GM18870 (cell line): ENCODE data around the gene SLC13A1.
"Not testable (repeated sequence)": the region's sequence is repeated elsewhere in the genome, so short reads cannot be mapped to it uniquely, and the experiment has no call there.

Experiments
- ATAC-seq: cut with Tn5 transposase; IDR thresholded peaks from one replicate; pipeline ENCODE4 v1.9.1; 2021; ENCODE audit warnings: moderate library complexity; ENCODE audit not compliant: unreplicated experiment

SLC13A1 gene, protein sequence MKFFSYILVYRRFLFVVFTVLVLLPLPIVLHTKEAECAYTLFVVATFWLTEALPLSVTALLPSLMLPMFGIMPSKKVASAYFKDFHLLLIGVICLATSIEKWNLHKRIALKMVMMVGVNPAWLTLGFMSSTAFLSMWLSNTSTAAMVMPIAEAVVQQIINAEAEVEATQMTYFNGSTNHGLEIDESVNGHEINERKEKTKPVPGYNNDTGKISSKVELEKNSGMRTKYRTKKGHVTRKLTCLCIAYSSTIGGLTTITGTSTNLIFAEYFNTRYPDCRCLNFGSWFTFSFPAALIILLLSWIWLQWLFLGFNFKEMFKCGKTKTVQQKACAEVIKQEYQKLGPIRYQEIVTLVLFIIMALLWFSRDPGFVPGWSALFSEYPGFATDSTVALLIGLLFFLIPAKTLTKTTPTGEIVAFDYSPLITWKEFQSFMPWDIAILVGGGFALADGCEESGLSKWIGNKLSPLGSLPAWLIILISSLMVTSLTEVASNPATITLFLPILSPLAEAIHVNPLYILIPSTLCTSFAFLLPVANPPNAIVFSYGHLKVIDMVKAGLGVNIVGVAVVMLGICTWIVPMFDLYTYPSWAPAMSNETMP

DNA sequence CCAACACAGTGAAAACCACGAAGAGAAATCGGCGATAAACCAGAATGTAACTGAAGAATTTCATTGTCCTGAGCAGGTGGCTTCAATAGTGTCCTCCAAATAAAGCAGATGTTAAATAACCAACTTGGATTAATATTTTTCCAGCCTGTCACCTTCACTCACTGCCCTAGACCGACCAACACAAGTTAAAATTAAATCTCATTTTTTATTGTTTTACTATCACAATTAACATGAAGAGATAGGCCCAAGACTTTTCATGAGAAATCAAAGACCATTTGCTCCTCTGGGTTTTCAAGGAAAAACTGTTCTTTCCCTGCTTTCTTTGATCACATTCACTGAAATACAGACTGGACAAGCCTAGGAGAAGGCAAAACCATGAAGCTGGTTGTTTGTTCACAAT is at the start of gene SLC13A1:
Gene SLC13A1 (minus strand): TSS at position 87 of the 400 bp plus-strand sequence. CDS start 23 bp downstream, at position 64.
- no peak for ATAC-seq

DNA sequence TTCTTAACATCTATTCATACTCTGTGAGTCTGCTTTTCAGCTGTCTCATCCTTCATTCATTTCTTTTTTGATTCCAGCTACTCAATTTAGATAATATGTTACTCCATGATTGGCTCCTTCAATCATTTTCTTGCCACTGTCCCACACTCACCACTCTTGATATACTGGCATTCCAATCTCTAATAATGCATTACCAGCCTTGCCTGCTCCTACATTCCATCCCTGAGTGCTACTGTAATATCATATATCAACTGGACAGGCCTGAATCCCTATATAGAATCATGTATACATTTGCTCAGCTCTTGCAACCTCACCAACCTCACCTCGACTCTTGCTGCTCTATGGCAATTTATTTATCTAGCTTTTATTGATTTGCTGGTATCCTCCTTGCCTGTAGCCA is 45.0 kb upstream of the SLC13A1 start:
- ATAC-seq = no peak

DNA sequence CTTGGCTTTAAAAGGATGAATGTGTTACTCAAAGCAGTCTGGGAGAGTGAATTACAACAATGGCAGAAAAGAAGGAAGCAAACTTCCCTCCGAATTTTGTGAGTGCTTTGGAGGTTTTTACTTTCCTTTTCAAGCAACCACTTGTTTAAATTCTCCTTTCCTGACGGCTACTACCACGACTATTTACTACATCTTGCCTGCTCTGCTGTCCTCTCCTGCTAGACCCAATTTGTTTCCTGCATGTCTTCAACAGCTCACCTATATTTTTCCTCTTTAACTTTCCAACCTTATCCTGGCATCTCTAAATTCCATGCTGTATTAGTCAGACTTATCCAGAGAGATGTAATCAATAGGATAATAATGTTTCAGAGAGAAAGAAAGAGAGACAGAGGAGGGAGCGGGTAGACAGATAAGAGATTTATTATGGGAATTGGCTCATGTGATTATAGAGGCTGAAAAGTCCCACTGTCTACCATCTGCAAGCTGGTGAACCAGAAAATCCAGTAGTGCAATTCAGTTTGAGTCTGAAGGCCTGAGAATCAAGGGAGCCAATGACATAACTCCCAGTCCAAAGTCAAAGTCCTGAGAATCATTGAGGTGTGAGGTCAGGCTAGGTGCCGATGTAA is 42.8 kb upstream of the SLC13A1 start:
- ATAC-seq = no peak

DNA sequence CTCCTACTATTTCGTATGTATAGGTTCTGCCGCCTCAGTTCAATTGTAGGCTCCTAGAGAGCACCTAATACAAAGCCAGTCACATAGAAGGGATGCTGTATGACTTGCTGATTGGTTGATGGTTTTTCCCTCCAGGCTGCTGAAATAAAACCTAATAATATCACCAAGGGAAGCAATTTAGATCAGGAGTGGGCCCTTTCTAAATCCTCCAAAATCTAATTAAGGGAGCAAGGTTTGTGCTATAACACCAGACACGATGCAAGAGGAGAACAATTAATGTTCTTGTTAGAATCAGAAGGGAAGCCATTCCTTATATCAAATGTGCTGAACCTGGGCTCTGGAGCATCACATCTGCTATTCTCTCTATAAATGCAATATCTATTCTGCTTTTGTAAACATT is 42.0 kb upstream of the SLC13A1 start:
- ATAC-seq = no peak

DNA sequence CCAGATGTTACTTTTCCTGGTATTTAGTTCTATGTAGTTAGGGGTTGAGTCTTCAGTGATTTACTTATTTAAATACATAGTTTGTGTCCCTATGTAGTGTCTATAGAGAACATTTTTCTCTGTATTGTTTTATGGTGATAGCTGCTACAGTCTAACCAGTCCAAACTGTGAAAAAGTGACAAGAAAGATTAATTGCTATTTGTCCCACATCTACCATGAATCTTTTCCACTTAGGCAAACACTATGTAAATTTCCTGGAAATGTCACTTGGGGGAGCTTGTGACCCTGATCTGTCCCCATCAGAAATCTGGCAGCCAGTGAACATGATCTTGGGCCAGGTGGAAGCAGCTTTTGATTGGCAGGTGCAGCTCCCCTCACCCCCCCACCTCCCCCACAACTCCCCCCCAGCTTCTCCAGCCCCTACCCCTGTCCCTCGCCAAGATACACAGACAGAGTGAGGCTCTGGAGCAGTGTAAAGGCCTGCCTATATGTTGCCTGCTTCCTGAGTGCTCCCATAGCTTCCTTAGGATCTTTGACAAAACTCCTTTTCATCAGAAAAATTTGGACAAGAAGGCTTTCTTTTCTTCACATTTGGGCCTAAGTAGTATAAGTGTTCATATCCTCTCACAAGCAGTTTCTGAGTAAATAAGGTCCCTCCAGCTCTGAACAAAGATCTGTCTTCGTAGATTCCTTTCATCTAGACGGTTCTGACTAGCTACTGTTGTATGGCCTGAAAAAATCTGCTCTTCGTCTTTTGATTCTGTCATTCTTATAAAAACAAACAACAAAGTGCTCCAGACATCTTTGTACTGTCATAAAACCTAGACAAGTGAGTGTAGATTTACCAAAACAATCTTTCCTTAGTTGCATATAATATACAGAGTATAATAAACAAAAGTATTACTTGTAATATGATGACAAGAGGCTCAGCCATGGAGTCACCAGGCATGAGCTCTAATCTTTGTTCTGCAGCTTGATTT is 31.5 kb upstream of the SLC13A1 start:
- no peak for ATAC-seq

DNA sequence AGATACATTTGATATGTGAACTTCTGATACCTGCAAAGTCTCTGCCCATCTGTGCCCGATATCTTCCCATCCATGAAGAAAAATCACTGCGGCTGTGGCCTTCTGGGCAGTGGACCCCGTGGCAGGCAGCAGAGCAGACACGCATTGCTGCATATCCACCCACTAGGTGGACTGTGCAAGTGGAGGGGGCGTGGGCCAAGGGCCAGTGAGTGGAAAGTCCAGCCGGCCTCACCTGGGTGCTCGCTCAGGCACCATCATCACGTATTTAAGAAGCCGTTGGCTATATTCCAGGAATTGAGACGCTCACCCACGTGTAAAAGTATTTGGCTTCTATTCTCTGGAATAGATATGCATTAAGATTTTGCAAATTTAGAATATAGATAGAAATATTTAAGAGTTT is 30.8 kb upstream of the SLC13A1 start:
- ATAC-seq = no peak

DNA sequence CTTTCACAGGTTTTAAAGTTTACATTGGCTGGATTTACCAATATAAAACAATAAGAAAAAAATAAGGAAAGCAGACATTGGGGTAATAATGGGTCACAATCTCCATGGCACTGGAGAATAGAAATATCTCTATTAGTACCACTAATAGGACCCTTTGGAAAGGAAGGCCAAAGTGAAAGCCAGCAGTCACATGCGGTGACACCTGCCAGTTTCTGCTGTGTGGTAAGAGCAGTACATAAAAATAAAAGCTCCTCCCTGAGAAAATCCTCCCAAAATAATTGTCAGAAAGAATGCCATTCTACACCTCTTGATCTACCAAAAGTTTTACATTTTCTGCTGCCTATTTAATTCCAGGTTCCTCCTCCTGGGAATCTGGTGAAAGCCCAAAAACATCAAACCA is 30.4 kb upstream of the SLC13A1 start:
- ATAC-seq = no peak

DNA sequence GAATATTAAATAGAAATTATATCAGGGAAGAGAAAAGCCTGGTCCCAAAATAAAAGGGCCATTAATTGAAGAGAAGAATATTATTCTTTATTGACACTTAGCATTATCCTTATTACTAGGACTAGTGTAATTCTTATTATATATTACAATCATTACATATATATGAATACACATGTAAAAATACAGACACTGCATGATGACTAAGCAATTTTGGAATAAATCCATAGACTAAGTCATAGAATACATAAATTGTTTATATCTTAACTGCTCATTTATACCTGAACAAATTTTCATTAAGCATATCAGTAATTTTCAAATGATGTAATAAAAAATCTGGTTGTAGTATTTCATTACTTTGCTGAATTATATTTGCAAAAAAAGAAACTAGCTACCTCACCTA is 29.7 kb upstream of the SLC13A1 start:
- no peak for ATAC-seq

DNA sequence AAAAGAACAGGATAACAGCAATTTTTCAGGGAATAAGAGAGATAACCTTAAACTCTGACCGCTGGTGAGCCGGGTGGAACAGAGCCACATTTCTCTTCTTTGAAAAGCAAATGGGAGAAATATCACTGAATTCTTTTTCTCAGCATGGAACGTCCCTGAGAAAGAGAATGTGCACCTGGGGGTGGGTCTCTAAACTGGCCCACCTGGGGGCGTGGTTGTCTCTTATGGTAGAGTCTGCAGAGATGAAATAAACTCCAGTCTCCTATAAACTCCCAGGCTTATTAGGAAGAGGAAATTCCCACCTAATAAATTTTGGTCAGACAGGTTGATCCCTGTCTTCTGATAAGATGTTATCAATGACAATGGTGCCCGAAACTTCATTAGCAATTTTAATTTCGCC is 27.9 kb upstream of the SLC13A1 start:
- ATAC-seq = not testable (repeated sequence)

DNA sequence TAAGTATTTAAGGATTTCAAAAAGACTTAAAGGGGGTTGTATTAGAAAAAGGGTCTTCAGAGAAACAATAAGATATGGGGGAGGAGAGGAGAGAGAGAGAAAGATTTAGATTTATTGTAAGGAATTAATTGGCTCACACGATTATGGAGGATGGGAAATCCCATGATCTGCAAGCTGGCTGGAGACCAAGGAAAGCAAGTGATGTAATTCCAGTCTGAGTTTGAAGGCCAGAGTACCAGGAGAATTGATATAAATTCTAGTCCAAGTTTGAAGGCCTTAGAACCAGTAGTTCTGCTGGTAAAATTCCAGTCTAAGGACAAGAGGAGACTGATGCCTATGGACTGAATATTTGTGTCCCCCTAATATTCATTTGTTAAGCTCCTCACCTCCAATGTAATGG is 20.6 kb upstream of the SLC13A1 start:
- ATAC-seq = no peak

DNA sequence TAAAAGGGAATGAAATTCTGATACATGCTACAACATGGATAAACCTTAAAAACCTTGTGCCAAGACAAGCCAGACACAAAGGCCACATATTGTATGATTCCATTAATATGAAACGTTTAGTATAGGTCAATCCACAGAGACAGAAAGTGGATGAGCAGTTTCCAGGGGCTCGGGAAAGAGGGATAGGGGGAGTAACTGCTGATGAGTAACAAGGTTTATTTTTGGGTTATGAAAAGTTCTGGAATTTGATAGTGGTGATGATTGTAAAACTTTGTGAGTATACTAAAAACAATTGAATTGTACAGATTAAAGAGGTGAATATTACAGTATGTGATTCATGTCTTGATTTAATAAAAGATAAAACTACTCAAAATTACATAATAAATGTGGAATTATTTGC is 19.1 kb upstream of the SLC13A1 start:
- ATAC-seq = no peak

DNA sequence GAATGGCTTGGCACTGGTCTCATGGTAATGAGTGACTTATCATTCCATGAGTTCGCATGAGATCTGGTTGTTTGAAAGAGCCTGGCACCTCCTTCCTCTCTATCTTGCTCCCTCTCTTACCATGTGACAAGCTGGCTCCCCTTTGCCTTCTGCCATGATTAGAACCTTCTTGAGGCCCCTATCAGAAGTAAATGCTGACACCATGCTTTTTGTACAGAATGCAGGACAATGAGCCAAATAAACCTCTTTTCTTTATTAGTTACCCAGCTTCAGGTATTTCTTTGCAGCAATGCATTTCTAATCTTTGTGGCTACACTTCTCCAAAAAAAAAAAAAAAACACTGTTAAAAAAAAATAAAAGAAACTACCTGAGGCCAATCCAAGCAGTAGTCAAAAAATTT is 17.1 kb upstream of the SLC13A1 start:
- ATAC-seq = no peak

DNA sequence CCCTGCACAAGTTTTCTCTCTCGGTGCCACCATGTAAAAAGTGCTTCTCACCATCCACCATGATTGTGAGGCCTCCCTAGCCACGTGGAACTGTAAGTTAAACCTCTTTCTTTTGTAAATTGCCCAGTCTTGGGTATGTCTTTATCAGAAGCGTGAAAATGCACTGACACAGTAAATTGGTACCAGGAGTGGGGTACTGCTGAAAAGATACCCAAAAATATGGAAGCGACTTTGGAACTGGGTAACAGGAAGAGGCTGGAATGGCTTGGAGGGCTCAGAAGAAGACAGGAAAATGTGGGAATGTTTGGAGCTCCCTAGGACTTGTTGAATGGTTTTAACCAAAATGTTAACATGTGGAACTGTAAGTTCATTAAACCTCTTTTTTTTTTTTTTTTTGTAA is 15.6 kb upstream of the SLC13A1 start:
- ATAC-seq = no peak

DNA sequence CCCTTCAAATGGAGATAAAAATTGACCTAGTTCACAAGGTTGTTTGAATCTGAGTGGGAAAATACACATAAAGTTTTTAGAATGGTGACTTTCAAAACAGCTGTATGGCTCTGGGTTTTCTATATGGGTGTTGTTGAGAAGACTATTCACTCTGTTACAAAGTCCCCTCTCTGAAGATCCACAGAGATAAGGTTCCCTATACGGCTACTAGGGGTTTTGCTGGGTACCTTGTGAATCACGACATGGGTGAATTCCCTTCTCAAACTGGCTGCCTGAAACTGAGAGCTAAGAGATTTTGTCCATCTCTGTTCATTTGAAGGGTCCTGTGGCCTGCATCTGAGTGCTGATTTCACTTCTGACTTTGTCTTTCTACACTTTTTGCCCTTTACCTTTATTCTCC is 11.8 kb upstream of the SLC13A1 start:
- no peak for ATAC-seq

DNA sequence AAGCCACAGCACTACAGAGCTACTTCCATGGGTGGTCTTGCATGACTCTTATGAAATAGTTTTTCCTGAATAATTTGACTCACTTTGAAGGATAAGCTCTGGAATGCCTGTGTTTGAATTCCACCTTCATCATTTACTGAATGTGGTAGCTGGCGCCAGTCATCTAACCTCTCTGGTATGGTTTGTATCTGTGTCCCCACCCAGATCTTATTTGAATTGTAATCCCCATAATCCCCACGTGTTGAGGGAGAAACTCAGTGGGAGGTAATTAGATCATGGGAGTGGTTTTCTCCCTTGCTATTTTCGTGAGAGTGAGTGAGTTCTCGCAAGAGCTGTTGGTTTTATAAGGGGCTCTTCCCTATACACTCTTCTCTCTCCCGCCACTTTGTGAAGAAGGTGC is 11.2 kb upstream of the SLC13A1 start:
- no peak for ATAC-seq

DNA sequence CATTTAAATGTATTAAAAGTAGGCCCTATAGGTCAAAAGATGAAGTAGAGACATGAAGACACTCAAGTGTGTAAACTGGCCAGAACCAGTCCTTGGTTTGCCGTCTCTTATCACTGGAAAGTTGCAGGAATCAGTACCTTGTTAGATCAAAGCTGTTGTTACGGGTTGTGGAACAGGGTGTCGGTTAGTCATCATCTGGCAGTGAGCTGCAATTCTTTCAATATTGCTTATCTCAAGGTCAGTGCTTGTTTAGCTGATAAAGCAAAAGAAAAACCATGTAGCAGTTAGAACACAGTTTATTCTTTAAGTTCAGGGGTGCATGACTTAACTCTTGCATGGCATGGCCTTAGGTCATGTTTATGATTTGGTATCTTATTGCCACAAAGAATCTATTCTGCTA is 10.0 kb upstream of the SLC13A1 start:
- ATAC-seq = no peak

DNA sequence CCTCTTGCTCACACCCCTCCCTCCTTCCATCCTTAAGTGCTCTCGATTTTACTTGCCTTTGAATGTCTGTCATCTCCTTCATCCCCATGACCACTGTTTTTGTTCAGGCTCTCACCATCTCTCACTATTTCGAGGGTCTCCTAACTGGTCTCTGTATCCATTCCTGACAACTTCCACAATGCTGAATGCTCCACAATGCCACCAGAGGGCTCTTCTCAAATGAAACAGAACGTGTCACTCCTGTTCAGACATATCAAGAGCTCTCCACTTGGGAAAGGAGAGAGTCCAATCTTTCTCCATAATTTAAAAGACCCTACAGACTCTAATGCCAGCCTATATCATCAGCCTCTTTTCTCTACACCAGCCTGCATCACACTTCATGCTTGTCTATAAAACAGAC is 9.0 kb upstream of the SLC13A1 start:
- no peak for ATAC-seq

DNA sequence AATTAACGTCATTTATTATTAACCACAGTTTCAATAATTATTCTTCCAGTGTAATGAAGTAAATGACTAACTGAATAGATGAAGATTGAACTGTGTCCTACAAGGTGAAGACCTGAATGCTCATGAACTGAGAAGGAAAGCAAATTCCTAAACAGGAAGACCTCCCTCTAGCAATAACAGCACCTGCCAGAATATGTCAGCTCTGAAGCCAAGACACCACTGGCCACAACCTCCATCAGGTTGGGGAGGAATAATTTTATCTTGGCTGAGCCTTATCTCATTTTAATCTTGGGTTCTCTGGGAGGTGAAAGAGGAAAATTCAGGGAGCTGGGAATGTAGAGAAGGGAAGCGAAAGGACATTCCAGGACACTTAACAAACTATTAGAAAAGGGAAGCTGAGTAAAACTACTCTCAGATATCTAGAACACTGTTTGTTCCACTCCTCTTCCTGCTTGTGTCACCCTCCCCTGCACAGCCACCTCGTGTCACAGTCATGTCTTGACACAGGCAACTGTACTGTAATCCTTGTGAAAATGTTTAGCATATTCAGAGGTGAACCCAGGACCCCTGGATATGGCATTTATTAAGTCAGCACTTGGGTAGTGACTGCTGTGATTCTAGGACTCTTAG is 4.6 kb upstream of the SLC13A1 start:
- ATAC-seq = no peak

DNA sequence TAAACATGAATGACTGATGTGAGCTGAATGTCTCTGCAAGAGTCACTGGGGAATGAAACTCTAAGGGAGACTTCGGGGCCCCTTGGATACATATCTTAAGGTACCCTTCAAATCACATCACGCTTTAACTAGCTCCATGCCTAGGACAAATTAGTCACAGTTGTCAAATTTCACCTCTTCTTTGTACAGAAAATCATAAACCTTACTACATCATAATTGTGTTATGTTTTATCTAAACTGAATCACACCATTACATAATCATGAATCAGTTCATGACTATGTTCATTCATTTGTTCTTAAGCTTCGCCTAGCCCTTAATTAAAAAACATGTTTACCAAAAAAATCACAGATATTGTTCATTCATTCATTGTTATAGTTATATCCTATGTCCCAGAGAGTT is 2.1 kb upstream of the SLC13A1 start:
- ATAC-seq = no peak
